CD4-positive, CD25-positive, alpha-beta regulatory T cell (primary cell): ENCODE results near the gene GABBR2. TPM values are rescaled to one million over a fixed set of nuclear protein-coding genes. Genes with fewer than 3 reads are reported as not detected.
"Not testable (repeated sequence)": the region's sequence is repeated elsewhere in the genome, so short reads cannot be mapped to it uniquely, and the experiment has no call there.

Experiments used
- ATAC-seq, 2 donors: fragments of 150-1000 bp; cut with Tn5 transposase; one replicate each; pipeline ENCODE4 v1.10.0; 2021; ENCODE audit warnings: low read depth in 2 of 2, moderate number of reproducible peaks in 2 of 2, moderate library complexity in 1 of 2
- DNase-seq, 3 donors: peaks; one replicate each; pipeline versions ENCODE4 v3.0.0 to v3.0.0-alpha.2; 2012 to 2022; ENCODE audit warnings: mixed read lengths in 1 of 3
- H3K27ac ChIP-seq: one replicate; pipeline ENCODE4 v1.7.0; 2013; ENCODE audit warnings: mild to moderate bottlenecking, low read length; ENCODE audit not compliant: insufficient read depth, poor library complexity, severe bottlenecking
- H3K27me3 ChIP-seq: one replicate; pipeline ENCODE4 v1.7.0; 2013; ENCODE audit warnings: low read length; ENCODE audit not compliant: control insufficient read depth, insufficient read depth
- H3K36me3 ChIP-seq: one replicate; pipeline ENCODE4 v1.7.0; 2013; ENCODE audit warnings: mild to moderate bottlenecking, low read length, moderate library complexity; ENCODE audit not compliant: control insufficient read depth, insufficient read depth
- H3K4me1 ChIP-seq: 2 replicates; pipeline ENCODE4 v1.7.0; 2013; ENCODE audit warnings: mild to moderate bottlenecking, low read length; ENCODE audit not compliant: insufficient read depth, control insufficient read depth, poor library complexity, severe bottlenecking
- H3K4me3 ChIP-seq: one replicate; pipeline ENCODE4 v1.7.0; 2013; ENCODE audit warnings: low read depth, mild to moderate bottlenecking, low read length, moderate library complexity
- H3K9me3 ChIP-seq, 2 experiments: 1 replicate in 1 of 2; 2 replicates in 1 of 2; pipeline ENCODE4 v1.7.0; 2013; ENCODE audit warnings: low read length in 2 of 2, mild to moderate bottlenecking in 1 of 2, moderate library complexity in 1 of 2; ENCODE audit not compliant: control insufficient read depth in 2 of 2
- H3K27ac Mint-ChIP-seq, 3 donors: one replicate each; pipeline ENCODE4 v1.8.0; 2020 to 2022; ENCODE audit warnings: mild to moderate bottlenecking in 3 of 3, mixed read lengths in 3 of 3, moderate library complexity in 2 of 3
- H3K27me3 Mint-ChIP-seq: one replicate; pipeline ENCODE4 v1.8.0; 2022; ENCODE audit warnings: mild to moderate bottlenecking, mixed read lengths
- H3K36me3 Mint-ChIP-seq: one replicate; pipeline ENCODE4 v1.8.0; 2020; ENCODE audit warnings: mixed read lengths
- H3K4me1 Mint-ChIP-seq, 4 donors: one replicate each; pipeline ENCODE4 v1.8.0; 2020 to 2022; ENCODE audit warnings: mixed read lengths in 4 of 4, mild to moderate bottlenecking in 1 of 4
- H3K4me3 Mint-ChIP-seq, 4 donors: one replicate each; pipeline ENCODE4 v1.8.0; 2020 to 2022; ENCODE audit warnings: mild to moderate bottlenecking in 4 of 4, mixed read lengths in 4 of 4, moderate library complexity in 3 of 4
- H3K9me3 Mint-ChIP-seq, 7 donors: one replicate each; pipeline ENCODE4 v1.8.0; 2020 to 2022; ENCODE audit warnings: mixed read lengths in 7 of 7, mild to moderate bottlenecking in 3 of 7, moderate library complexity in 2 of 7
- polyA plus RNA-seq, 4 donors: library from polyadenylated mRNA; unstranded; fragments of 300-500 nt; fragmentation: Illumina TruSeq; gene quantifications; one replicate each; pipeline ENCODE4 v1.2.3, GENCODE V29; 2021
- total RNA-seq: library from RNA; stranded (reverse); gene quantifications from one replicate; pipeline ENCODE4 v1.2.3, GENCODE V29; 2022

GABBR2 gene
- total and polyA plus RNA-seq, 5 donors from 2014 or later = not detected

- Mint-ChIP-seq H3K27ac (no peak overlapping the region), H3K4me3 (no peak overlapping the region), H3K27me3 (peaks cover 25% of the 10 kb centered on the region), H3K36me3 (no peaks in the 10 kb centered on the region), H3K9me3 (no peaks in the 10 kb centered on the region), H3K4me1 (no peaks in the 10 kb centered on the region)
- H3K27me3 ChIP-seq = no peaks in the 10 kb centered on the region
- H3K4me1 ChIP-seq = no peaks in the 10 kb centered on the region
- no peak overlapping the region for H3K27ac ChIP-seq
- DNase-seq (no peak), ATAC-seq (no peak)
- no peak overlapping the region for H3K4me3 ChIP-seq
- H3K36me3 ChIP-seq = no peaks in the 10 kb centered on the region
- H3K9me3 ChIP-seq = no peaks in the 10 kb centered on the region
Observed at GRCh38 chr9:98271479-98271878, 437.3 kb downstream of the GABBR2 start.

- not testable (repeated sequence) for H3K4me1 ChIP-seq, H3K4me1 Mint-ChIP-seq, H3K4me3 Mint-ChIP-seq, H3K36me3 ChIP-seq, H3K4me3 ChIP-seq, H3K27me3 ChIP-seq, H3K27ac ChIP-seq, H3K36me3 Mint-ChIP-seq, DNase-seq, H3K27ac Mint-ChIP-seq, H3K9me3 ChIP-seq, H3K9me3 Mint-ChIP-seq, ATAC-seq
- H3K27me3 Mint-ChIP-seq = peaks cover 19% of the 10 kb centered on the region
Observed at GRCh38 chr9:98270284-98270683, 438.5 kb downstream of the GABBR2 start.

GRCh38 chr9:98269652-98270051 is 439.1 kb downstream of the GABBR2 start:
- DNase-seq, H3K36me3 ChIP-seq, H3K4me3 Mint-ChIP-seq, H3K4me3 ChIP-seq, H3K9me3 ChIP-seq, H3K36me3 Mint-ChIP-seq, H3K9me3 Mint-ChIP-seq, H3K4me1 Mint-ChIP-seq, ATAC-seq, H3K27me3 ChIP-seq, H3K4me1 ChIP-seq, H3K27ac Mint-ChIP-seq, H3K27ac ChIP-seq: not testable (repeated sequence)
- H3K27me3 Mint-ChIP-seq = peaks cover 14% of the 10 kb centered on the region

- H3K4me1 ChIP-seq, H3K9me3 ChIP-seq, ATAC-seq, H3K36me3 Mint-ChIP-seq, H3K9me3 Mint-ChIP-seq, H3K27me3 ChIP-seq, H3K4me3 Mint-ChIP-seq, H3K4me1 Mint-ChIP-seq, H3K27ac ChIP-seq, H3K4me3 ChIP-seq, DNase-seq, H3K27ac Mint-ChIP-seq, H3K36me3 ChIP-seq: not testable (repeated sequence)
- H3K27me3 Mint-ChIP-seq = peaks cover 11% of the 10 kb centered on the region
Observed at GRCh38 chr9:98267556-98267955, 441.2 kb downstream of the GABBR2 start.

GRCh38 chr9:98264516-98264915 is 444.2 kb downstream of the GABBR2 start:
- no peaks in the 10 kb centered on the region for H3K4me1 ChIP-seq
- H3K4me1 Mint-ChIP-seq = peaks cover 2 to 10% (median 4%) of the 10 kb centered on the region in 4 donors
- no peak overlapping the region for H3K4me3 ChIP-seq
- H3K27me3 ChIP-seq = no peaks in the 10 kb centered on the region
- H3K9me3 ChIP-seq = no peaks in the 10 kb centered on the region
- H3K36me3 Mint-ChIP-seq = no peaks in the 10 kb centered on the region
- no peaks in the 10 kb centered on the region for H3K36me3 ChIP-seq
- no peak overlapping the region for H3K4me3 Mint-ChIP-seq
- peaks cover 4% of the 10 kb centered on the region for H3K27me3 Mint-ChIP-seq
- H3K27ac Mint-ChIP-seq = no peak overlapping the region
- H3K27ac ChIP-seq = no peak overlapping the region
- no peak for ATAC-seq
- H3K9me3 Mint-ChIP-seq = no peaks in the 10 kb centered on the region
- no peak for DNase-seq

- peaks cover 2 to 10% (median 4%) of the 10 kb centered on the region in 4 donors for H3K4me1 Mint-ChIP-seq
- ATAC-seq (peak; percentile 98 to 99), DNase-seq (peak; percentile 72 to 88 (median 83))
- Histone ChIP-seq H3K27me3 (no peaks in the 10 kb centered on the region), H3K4me3 (no peak overlapping the region), H3K4me1 (no peaks in the 10 kb centered on the region), H3K36me3 (no peaks in the 10 kb centered on the region), H3K9me3 (no peaks in the 10 kb centered on the region), H3K27ac (no peak overlapping the region)
- peak overlapping the region in 1 of 4 donors; percentile 6 for H3K4me3 Mint-ChIP-seq
- no peaks in the 10 kb centered on the region for H3K36me3 Mint-ChIP-seq
- H3K27me3 Mint-ChIP-seq = no peaks in the 10 kb centered on the region
- no peaks in the 10 kb centered on the region for H3K9me3 Mint-ChIP-seq
- no peak overlapping the region for H3K27ac Mint-ChIP-seq
Observed at GRCh38 chr9:98263482-98264357, 445.0 kb downstream of the GABBR2 start.

- no peak for ATAC-seq
- peaks cover 2 to 10% (median 4%) of the 10 kb centered on the region in 4 donors for H3K4me1 Mint-ChIP-seq
- no peaks in the 10 kb centered on the region for H3K27me3 Mint-ChIP-seq
Observed at GRCh38 chr9:98263080-98263479, 445.7 kb downstream of the GABBR2 start.

GRCh38 chr9:98262056-98262455 is 446.7 kb downstream of the GABBR2 start:
- Mint-ChIP-seq H3K36me3 (no peaks in the 10 kb centered on the region), H3K27me3 (no peaks in the 10 kb centered on the region), H3K4me3 (no peak overlapping the region), H3K4me1 (peaks cover 2 to 10% (median 4%) of the 10 kb centered on the region in 4 donors), H3K27ac (no peak overlapping the region), H3K9me3 (no peaks in the 10 kb centered on the region)
- Histone ChIP-seq H3K9me3 (no peaks in the 10 kb centered on the region), H3K27me3 (no peaks in the 10 kb centered on the region), H3K4me3 (no peak overlapping the region), H3K27ac (no peak overlapping the region), H3K4me1 (peaks cover 3% of the 10 kb centered on the region), H3K36me3 (no peaks in the 10 kb centered on the region)
- DNase-seq (no peak), ATAC-seq (no peak)

More at GRCh38 chr9:98263080-98263479, 445.7 kb downstream of the GABBR2 start:
- no peaks in the 10 kb centered on the region for H3K27me3 ChIP-seq
- H3K9me3 ChIP-seq = no peaks in the 10 kb centered on the region
- Mint-ChIP-seq H3K27ac (no peak overlapping the region), H3K9me3 (no peaks in the 10 kb centered on the region), H3K4me3 (no peak overlapping the region), H3K36me3 (no peaks in the 10 kb centered on the region)
- H3K4me1 ChIP-seq = no peaks in the 10 kb centered on the region
- no peak for DNase-seq
- H3K4me3 ChIP-seq = no peak overlapping the region
- no peak overlapping the region for H3K27ac ChIP-seq
- H3K36me3 ChIP-seq = no peaks in the 10 kb centered on the region
